ENCODE measurements around the gene RAB6B.
"Not testable (repeated sequence)": the region's sequence is repeated elsewhere in the genome, so short reads cannot be mapped to it uniquely, and the experiment has no call there.

RAB6B gene

DNA sequence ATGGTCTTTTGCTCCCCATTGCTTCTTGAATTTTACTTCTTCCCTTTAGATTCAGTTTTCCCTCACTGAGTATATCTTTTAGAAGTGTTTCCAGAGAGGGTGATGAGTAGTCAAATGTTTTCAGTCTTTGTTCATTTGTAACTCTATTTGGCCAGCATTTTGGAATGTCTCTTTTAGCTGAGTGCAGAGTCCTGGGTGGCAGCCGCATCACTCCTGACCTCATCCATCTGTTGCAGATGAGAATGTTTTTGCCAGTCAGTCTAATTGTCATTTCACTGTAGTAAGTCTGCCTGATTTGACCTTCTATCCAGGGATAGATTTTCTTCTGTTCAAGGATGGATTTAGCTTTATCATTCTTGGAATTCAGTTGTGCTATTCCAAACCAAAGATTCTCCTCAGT lies 82.8 kb downstream of the RAB6B start:
- no peak for DNase-seq
- no peak for ATAC-seq

DNA sequence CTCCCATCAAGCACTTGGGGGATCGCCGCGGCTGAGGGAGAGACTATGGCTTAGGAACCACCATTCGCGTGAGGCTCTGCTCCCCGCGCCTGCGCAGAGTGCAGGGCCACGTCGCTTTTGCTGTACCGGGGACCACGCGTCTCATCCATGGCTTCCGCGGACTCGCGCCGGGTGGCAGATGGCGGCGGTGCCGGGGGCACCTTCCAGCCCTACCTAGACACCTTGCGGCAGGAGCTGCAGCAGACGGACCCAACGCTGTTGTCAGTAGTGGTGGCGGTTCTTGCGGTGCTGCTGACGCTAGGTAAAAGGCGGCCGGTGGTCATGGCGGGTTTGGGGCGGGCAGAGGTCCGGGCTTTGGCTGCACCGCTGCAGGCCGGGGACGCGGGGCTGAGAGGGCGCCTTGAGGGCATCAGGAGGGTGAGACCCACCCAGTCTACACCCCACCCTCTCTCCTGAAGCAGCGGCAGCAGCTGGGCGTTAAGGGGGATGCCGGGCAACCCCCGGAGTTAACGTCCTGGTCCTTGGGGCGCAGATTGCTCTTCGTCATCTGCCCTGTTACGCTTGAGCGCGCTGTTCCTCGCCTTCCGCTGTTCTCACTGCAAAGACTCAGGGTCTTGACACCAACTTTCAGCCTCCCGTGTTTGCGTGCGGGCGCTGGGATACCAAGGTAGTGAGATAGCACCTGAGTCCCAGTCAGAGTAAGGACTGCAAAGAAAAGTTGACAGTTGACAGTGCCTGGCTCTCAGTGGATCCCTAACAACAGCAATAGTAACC lies 89.8 kb downstream of the RAB6B start, which contains the start of gene SRPRB:
TSS of gene SRPRB (plus strand) at position 114 of the 774 bp plus-strand sequence. CDS start at position 148, 34 bp downstream.
- peak; percentile 99 for ATAC-seq
- peak; percentile 94 for DNase-seq

DNA sequence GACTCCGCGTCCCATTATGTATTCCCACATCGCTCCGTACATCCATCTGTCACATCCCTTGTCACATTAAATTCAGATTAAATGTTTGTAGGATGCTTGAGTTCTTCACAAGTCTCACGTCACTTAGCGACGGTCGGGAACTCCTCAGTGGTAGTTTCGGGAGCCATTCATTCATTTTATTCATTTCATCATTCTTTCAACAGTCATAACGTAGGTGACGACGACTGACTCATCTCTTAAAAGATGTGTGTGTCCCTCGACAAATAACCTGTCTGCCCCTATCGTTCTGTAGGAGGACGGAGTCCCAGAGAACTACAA lies 90.3 kb downstream of the RAB6B start:
- no peak for DNase-seq
- ATAC-seq, result no peak

DNA sequence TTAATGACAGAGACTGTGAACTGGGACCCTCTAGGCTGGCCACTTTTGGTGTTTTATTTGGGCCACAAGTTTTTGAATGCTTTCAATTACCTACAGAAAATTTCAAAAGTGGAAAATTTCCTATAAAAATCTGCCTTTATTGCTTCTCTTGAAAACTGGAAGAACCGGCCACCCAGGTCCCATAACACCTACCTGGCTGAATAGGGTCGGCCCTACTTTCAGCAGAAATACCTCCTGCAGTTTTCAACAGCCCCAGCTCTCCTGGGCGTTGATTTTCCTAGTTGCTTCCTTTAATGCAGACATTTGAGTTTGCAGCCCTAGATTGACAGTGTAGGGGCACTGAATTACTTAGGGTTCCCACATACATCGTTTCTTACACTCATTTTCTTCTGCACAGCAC lies 90.8 kb downstream of the RAB6B start:
- DNase-seq (no peak), ATAC-seq (no peak)

DNA sequence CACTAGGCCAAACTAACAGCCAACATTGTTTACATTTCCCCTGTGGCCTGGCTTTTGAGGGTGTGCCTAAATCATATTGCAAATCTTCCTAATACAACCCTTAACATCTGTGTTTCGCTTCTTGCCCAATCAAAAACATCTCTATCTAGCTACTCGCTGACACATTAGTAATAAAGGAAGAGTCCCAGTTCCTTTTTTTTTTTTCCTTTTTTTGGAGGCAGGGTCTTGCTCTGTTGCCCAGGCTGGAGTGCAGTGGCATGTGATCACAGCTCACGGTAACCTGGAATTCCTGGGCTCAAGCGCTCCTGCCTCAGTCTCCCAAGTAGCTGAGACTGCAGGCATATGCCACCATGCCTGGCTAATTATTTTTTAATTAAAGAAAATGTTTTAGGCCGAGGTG lies 92.2 kb downstream of the RAB6B start:
- DNase-seq (no peak), ATAC-seq (no peak)

DNA sequence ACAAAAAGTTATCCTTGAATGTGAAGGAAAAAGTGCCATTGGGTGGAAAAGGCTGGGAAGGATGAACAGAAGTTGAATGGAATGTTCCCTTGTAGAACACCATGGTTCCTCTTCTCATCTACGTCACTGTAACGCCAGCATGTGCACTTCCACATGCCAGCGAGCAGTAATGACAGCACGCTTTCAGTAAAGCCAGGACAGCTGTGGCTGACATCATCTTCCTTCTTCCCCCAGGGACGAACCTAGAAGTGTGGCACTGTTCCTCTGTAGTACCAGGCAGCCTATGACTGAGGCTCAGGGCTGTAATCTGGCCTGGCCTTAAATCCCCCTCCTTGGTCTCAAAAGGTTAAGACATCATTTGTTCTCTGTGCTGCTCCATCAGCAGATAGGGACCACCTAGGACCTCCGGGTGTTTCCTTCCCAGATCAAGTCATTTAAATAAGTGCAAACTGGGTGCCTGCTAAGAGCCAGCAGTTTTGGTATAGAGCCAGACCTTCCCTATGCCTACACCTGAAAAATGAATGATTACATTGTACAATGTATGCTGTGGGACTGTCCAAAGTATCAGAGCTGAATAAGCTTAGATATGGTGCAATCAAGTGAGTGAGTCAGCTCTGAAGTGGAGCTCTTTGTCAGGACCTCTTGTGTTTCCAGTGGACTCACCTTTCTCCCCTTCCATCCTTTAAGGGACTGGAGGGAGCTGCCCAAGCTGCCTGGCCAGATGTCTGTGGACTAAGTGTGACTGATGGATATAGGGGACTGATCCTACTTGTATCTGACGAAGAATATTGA lies 95.7 kb downstream of the RAB6B start:
- ATAC-seq (peak; percentile 37), DNase-seq (no peak)

DNA sequence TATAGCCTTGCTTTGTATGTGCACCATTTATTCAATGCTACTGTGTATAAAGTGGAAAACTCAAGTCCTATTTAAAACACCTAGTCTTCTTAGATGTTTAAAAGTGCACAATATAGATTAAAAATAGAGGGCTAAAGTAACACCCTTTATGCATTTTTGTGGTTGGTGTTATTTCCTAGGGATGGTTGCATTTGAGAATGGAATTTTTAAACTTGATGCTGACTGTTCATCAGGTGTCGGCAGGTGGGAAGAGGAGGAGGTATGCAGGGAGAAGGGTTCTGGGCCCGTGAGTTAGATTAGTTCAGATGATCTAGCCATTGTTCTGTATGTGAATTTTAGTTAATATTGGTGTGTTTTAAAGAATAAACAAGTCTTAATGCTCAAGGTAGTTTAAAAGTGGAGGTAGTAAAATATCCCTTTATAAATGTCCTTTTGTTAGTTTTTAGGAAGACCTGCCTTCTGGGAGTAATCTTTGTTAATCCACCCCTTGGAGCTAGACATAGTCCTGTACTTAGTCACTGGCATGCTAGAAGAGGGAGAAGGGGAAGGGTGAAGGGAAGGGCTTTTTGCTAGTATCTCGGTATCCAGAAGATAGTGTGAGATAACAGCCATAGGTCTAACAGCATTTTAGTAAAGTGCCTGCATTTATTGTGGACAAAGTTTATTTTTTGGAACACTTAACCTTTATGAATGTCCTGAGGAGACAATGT lies 98.1 kb downstream of the RAB6B start:
- DNase-seq (no peak), ATAC-seq (no peak)

DNA sequence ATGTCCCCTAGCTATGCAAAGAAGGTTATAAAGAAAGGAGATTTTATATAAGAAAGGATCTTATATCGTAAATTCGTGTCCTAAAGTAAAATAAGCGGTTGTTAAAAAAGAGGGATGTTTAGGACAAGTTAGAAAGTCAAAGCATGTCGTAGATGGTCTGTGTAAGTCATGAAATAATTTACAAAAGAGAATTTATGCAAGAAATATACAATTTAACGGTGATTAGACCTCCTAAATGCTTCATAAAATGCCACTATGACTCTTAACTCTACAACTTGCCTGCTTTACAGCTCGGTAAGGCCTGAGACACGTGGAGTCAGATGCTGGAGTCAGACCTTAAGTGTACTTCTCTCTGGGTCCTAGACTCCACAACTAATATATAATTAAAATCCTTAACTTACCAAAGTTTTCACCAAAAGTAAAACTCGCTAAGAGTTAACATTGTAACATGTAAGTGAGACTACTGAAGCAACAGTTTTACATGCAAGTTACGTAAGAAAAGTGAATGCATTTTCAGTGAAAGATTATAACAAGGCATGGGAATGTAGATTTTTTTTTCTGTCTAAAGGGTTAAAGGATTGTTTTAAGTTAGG lies 103.4 kb downstream of the RAB6B start:
- DNase-seq (no peak), ATAC-seq (no peak)

DNA sequence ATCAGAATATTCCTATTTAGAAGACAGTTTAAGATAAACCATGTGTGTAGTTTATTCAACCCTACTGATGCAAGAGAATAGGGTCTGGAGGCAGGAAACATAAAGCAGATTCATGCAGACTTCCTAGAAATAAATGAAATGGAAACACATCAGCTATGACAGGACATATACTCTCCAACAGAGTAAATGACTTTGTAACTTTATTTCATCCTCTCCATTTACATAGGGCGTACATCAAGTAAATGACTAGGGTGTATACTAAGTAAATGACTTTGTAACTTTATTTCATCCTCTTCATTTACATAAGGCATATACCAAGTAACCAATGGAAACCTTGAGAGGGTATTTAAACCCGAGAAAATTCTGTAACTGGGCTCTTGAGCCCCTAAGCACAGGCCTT lies 107.7 kb downstream of the RAB6B start:
- no peak for ATAC-seq
- DNase-seq, result no peak

DNA sequence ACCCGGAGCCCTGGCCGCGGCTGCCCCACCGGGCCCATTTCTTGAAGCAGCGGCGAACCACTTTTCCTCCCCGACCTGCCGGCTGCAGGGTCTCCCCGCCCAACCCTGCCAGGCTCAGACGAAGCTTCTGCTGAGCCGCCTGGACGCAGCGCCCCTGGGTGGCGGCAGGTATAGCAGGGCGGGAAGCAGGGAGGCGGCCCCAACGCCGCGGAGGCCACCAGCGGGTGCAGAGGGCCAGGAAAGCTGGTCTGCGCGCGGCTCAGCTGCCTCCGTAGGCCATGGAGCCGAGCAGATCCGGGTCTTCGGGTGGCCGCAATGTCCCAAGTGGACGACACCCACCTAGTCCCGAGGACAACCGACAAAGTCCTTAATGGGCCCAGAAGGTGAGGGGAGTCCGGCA lies 111.9 kb downstream of the RAB6B start:
- DNase-seq (no peak), ATAC-seq (no peak)

DNA sequence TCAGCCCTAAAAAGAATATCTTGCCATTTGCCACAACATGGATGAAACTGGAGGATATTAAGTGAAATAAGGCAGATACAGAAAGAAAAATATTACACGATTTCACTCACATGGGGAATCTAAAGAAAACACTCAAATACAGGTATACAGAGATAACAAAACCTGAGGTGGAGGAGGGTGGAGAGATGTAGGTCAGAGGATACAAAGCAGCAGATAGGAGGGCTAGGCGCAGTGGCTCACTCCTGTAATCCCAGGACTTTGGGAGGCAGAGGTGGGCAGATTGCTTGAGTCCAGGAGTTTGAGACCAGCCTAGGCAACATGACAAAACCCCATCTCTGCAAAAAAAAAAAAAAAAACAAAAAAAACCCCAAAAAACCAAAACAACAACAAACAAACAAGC lies 113.2 kb downstream of the RAB6B start:
- DNase-seq (no peak), ATAC-seq (no peak)

DNA sequence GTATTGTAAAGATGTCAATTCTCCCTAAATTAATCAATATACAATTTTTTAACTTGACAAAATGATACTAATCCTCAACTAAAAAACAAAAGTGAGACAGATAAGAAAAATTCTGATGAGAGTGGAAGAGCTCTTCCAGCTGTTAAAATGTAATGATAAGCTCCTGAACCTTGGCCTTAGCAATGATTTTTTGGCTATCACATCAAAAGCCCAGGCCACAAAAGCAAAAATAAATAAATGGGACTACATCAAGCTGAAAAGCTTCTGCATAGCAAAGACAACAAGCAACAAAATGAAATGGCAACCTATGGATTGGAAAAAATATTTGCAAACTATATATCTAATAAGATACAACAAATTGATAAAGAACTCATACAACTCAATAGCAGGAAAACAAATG lies 114.1 kb downstream of the RAB6B start:
- no peak for DNase-seq
- ATAC-seq, result no peak

DNA sequence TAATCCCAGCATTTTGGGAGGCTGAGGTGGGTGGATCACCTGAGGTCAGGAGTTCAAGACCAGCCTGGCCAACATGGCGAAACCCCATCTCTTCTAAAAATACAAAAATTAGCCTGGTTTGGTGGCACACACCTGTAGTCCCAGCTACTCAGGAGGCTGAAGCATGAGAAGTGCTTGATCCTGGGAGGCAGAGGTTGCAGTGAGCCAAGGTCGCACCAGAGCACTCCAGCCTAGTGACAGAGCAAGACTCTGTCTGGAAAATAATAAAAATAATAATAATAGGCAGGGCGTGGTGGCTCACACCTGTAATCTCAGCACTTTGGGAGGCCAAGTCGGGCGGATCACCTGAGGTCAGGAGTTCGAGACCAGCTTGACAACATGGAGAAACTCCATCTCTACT lies 114.9 kb downstream of the RAB6B start:
- not testable (repeated sequence) for DNase-seq, ATAC-seq

DNA sequence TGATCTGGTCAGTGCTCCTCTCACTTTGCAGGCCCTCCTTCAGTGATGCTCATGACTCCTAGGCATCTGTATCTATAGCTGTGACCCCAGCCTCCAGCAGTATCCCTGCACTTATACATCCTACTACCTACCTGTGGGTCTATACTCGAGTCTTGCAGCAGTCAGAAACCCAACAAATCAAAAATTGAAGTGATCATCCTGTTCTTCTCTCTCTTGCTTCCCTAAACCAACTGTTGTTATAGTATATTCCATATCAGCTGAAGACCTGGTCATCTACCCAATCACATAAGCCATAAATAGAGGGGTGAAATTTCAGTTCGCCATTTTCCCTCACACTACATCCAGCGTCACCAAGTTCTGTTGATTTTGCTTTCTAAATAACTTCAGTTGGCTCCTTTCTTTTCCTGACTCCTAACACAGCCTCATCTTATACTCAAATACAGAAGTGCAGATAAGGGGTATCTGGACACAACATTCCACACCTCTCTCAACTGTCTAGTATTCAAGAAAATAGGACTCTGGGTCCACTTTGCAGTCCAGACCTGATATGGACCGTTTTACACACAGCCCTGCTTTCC lies 116.0 kb downstream of the RAB6B start:
- ATAC-seq, result no peak
- no peak for DNase-seq

DNA sequence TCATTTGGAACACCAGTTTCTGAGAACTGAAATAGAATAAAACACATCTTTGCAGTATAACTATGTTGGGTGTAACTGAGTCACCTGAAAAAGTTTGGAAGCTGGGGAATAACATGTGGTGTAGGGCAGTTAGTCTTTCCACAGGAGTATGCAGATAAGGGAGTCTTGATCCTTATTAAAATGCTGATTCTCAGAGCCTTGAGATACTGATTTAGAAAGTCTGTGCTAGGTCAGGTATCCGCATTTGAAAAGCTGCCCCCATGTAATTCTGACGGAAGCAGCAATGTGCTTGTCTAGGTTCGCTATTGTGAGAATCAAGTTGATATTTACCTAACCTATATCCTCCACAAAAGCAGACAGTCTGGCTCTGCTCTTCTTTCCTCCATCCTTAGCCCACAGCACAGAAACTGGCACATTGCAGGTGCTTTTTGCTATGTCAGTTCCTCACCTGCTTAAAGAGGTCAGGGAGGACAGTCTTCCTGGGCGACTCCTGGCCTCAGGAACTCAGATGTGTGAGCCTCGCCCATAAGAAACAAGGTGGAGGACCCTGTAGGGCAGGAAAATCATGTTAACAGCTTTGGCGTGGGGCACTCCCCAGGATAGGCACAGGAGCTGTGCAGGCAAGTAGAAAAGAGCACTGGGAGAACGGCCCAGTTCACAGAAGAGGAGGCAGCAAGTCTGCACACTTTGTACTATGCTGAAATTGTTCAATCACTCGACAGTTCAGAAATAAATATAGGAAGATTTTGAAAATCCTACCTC lies 117.7 kb downstream of the RAB6B start:
- ATAC-seq (no peak), DNase-seq (no peak)

DNA sequence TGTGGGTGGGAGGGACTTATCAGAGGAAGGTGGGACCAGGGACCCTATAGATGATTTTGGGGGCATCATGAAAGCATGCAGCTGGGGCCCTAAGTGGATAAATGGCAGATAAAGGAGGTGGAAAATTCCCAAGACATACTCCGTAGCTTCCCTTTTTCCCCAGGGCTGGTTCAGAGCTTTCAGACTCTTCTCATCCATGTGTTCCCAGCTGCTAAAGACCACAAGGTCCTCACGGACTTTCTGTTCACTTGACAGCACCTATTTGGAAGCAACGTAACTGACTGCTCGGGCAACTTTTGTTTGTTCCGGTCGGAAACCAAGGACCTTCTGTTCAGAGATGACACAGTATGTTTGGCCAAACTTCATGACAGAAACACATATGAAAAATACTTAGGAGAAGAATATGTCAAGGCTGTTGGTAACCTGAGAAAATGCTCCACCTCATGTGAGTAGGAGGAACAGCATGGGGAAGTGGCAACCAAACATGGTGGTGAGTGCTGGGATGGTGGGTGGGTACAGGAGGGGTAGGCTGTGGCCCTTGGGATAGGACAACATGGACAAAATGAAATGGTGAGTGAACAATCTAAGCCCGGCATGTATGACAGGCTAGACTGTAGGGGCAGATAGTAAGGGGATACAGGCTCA lies 118.8 kb downstream of the RAB6B start:
- no peak for DNase-seq
- ATAC-seq, result no peak

DNA sequence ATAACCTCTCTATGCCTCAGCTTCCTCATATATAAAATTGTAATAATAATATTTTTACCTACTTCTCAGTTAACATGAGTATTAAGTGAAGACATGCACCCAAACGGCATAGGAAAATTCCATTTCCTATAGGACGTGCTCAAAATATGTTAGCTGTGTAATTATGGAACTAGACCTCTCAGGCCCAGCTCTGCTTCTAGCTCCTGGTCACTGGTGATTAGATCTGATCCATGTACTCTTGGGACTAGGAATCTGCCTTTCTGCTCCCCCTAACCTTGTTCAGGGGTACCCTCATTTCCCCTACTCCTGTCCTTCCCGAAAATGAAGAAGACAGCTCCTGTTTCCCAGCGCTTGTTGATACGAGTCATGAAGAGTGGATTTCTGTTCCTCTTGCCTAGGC lies 119.8 kb downstream of the RAB6B start:
- DNase-seq (no peak), ATAC-seq (no peak)

DNA sequence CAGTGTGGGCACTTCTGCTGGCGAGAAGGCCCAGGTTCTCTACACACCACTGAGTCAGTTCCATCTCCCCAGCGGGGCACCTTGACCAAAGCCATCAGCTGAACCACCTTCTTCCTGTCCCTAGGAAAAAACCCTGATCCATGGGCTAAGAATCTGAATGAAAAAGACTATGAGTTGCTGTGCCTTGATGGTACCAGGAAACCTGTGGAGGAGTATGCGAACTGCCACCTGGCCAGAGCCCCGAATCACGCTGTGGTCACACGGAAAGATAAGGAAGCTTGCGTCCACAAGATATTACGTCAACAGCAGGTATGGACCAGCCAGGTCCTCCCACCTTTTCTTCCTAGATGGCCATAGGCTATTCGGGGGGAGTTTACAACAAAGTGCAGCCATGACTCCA lies 120.4 kb downstream of the RAB6B start:
- ATAC-seq (no peak), DNase-seq (no peak)

All from stimulated activated naive CD8-positive, alpha-beta T cell treated with anti-CD3 and anti-CD28 coated beads, Interleukin-15, Interleukin-2, amounts not matched to agents 100 U/mL and 50 U/mL, for 24 hours (primary cell).